HG03196 (cell line): ENCODE measurements around the gene YBX2.
"Not testable (repeated sequence)": the region's sequence is repeated elsewhere in the genome, so short reads cannot be mapped to it uniquely, and the experiment has no call there.

Experiments
- ATAC-seq: cut with Tn5 transposase; IDR thresholded peaks from one replicate; pipeline ENCODE4 v1.9.1; 2021; ENCODE audit not compliant: unreplicated experiment

YBX2 gene

GRCh38 chr17:7248796-7249195 lies 45.6 kb downstream of the YBX2 start:
- ATAC-seq, result no peak

- ATAC-seq, result no peak
These were observed 47.7 kb downstream of the YBX2 start for GRCh38 chr17:7246779-7247178.

GRCh38 chr17:7243838-7244237 lies 50.6 kb downstream of the YBX2 start:
- not testable (repeated sequence) for ATAC-seq

GRCh38 chr17:7243453-7243729 lies 51.0 kb downstream of the YBX2 start:
- no peak for ATAC-seq

- peak; percentile 40 for ATAC-seq
These were observed 51.6 kb downstream of the YBX2 start for GRCh38 chr17:7242717-7243452.

- ATAC-seq, result peak; percentile 37
These were observed 52.4 kb downstream of the YBX2 start, which contains the start of gene GABARAP for GRCh38 chr17:7241783-7242716. GABARAP (minus strand) TSS chr17:7242449; CDS start chr17:7242330, 119 bp downstream.

GRCh38 chr17:7241090-7241733 lies 53.2 kb downstream of the YBX2 start:
- no peak for ATAC-seq

- ATAC-seq, result no peak
These were observed 54.1 kb downstream of the YBX2 start for GRCh38 chr17:7240375-7240774.

- ATAC-seq, result peak; percentile 51
These were observed 55.1 kb downstream of the YBX2 start, which contains the start of gene PHF23 for GRCh38 chr17:7239091-7240027. PHF23 (minus strand) TSS chr17:7239457; CDS start chr17:7239279, 178 bp downstream.

GRCh38 chr17:7238420-7239090 lies 55.9 kb downstream of the YBX2 start:
- ATAC-seq, result no peak
